Mesenteric fat pad (tissue), 1 donor: Measurements from ENCODE around the gene C12orf57. TPM values are rescaled to one million over a fixed set of nuclear protein-coding genes. Genes with fewer than 3 reads are reported as not detected.

Source experiments
- DNase-seq: peaks from one replicate; pipeline ENCODE4 v3.0.0-alpha.2; 2020; ENCODE audit warnings: low spot score
- total RNA-seq: library from RNA; stranded (reverse); fragmentation: NEBNext Ultra II Directional; extraction: Animal tissue kit (Norgen Biotek cat#: 25700); gene quantifications from one replicate; pipeline ENCODE4 v1.2.1, GENCODE V29; 2021
- donor health status: DM: yes; HTN: yes; CAD: no.

Gene C12orf57
- total RNA-seq, 1 donor from 2014 or later: 125 TPM

- DNase-seq: no peak
These were observed 26.2 kb upstream of the C12orf57 start for GRCh38 chr12:6917491-6918231.

- DNase-seq: no peak
These were observed 24.2 kb upstream of the C12orf57 start for GRCh38 chr12:6919588-6919987.

GRCh38 chr12:6921539-6921938 lies 22.3 kb upstream of the C12orf57 start:
- no peak for DNase-seq

GRCh38 chr12:6921996-6922946 lies 21.6 kb upstream of the C12orf57 start:
- DNase-seq: no peak

- DNase-seq: no peak
These were observed 20.7 kb upstream of the C12orf57 start for GRCh38 chr12:6923003-6923732.

GRCh38 chr12:6923851-6924250 lies 20.0 kb upstream of the C12orf57 start:
- no peak for DNase-seq

- no peak for DNase-seq
These were observed 18.6 kb upstream of the C12orf57 start for GRCh38 chr12:6925239-6925539.

- no peak for DNase-seq
These were observed 18.1 kb upstream of the C12orf57 start for GRCh38 chr12:6925540-6926279.

GRCh38 chr12:6927379-6928021 lies 16.3 kb upstream of the C12orf57 start, which contains the start of gene ATN1:
ATN1 (plus strand) TSS chr12:6927959; CDS start chr12:6934002, 6,043 bp downstream.
- DNase-seq: no peak

- DNase-seq: no peak
These were observed 15.7 kb upstream of the C12orf57 start for GRCh38 chr12:6928022-6928702.

GRCh38 chr12:6928703-6929407 lies 15.0 kb upstream of the C12orf57 start:
- DNase-seq: no peak

- no peak for DNase-seq
These were observed 14.1 kb upstream of the C12orf57 start for GRCh38 chr12:6929466-6930452.

- DNase-seq: no peak
These were observed 11.1 kb upstream of the C12orf57 start for GRCh38 chr12:6932766-6933165.

GRCh38 chr12:6934110-6934509 lies 9.7 kb upstream of the C12orf57 start:
- no peak for DNase-seq

GRCh38 chr12:6935371-6936193 lies 8.2 kb upstream of the C12orf57 start:
- DNase-seq: no peak

- DNase-seq: no peak
These were observed 7.6 kb upstream of the C12orf57 start for GRCh38 chr12:6936194-6936635.
